ENCODE measurements around the gene HARBI1. TPM values are rescaled to one million over a fixed set of nuclear protein-coding genes. Genes with fewer than 3 reads are reported as not detected.

The HARBI1 gene
- total RNA-seq, 1 experiment from 2014 or later = 6.3 TPM

- H4K5ac ChIP-seq (ENCODE audit: insufficient read length, low read depth, low read length) = no peak overlapping the region
- no peaks in the 10 kb centered on the region for H3K9me3 ChIP-seq (ENCODE audit: control insufficient read depth, low read depth, low read length)
- WGBS (ENCODE audit: extremely low coverage, insufficient read length, low lambda C conversion rate) = no CpG with 5 or more reads among the region's 7 CpGs
- no peak overlapping the region for H3K14ac ChIP-seq (ENCODE audit: insufficient read depth, low read length)
- H3K23me2 ChIP-seq (ENCODE audit: insufficient read length, low read depth, low read length, poor library complexity, severe bottlenecking) = peaks cover 10% of the 10 kb centered on the region
- TF ChIP-seq CTCF (conservative IDR thresholded peaks at IDR 0.05) = no peak
- DNase-seq = no peak
- Mint-ChIP-seq H3K36me3 (ENCODE audit: insufficient read depth in 1 of 3, low read depth in 3 of 3) (peaks cover 3 to 5% (median 3%) of the 10 kb centered on the region in 3 experiments; a peak in 4 of 7 replicates), H3K4me3 (peak overlapping the region in 1 of 2 experiments; percentile 92; a peak in 3 of 5 replicates), H3K4me1 (peaks cover 22 to 23% of the 10 kb centered on the region in 2 experiments), H3K27me3 (ENCODE audit: low read depth) (no peaks in the 10 kb centered on the region), H3K9me3 (no peaks in the 10 kb centered on the region), H3K27ac (peak overlapping the region in 1 of 3 experiments; percentile 11; a peak in 1 of 7 replicates)
- no peaks in the 10 kb centered on the region for H3K79me1 ChIP-seq (ENCODE audit: insufficient read depth, low read depth, low read length, poor library complexity, severe bottlenecking)
- H3K79me2 ChIP-seq (ENCODE audit: insufficient read depth, low read length) = peaks cover 7% of the 10 kb centered on the region; the same call in 1 of the 2 replicates
- no peak overlapping the region for H3K4ac ChIP-seq (ENCODE audit: low read depth, low read length)
- no peaks in the 10 kb centered on the region for H4K20me1 ChIP-seq (ENCODE audit: control insufficient read depth, insufficient read depth, insufficient read length)
- no peak overlapping the region for H3K4me2 ChIP-seq (ENCODE audit: insufficient read depth, insufficient read length, low read length)
- no peak overlapping the region for H2BK120ac ChIP-seq (ENCODE audit: low read depth, low read length, poor library complexity, severe bottlenecking)
- H3K4me1 ChIP-seq (ENCODE audit: insufficient read depth, low read length) = no peaks in the 10 kb centered on the region
- no peak overlapping the region for H3T11ph ChIP-seq (ENCODE audit: low read length)
- no peaks in the 10 kb centered on the region for H3K27me3 ChIP-seq (ENCODE audit: insufficient read depth, low read length)
- H3K56ac ChIP-seq (ENCODE audit: insufficient read length, low read depth, low read length) = no peak overlapping the region
- no peak overlapping the region for H2BK15ac ChIP-seq (ENCODE audit: low read depth, low read length)
- H2BK12ac ChIP-seq (ENCODE audit: insufficient read length, low read depth, low read length) = no peak overlapping the region
- H2BK20ac ChIP-seq (ENCODE audit: low read depth, low read length, poor library complexity, severe bottlenecking) = no peak overlapping the region
- H3K18ac ChIP-seq (ENCODE audit: insufficient read length, low read depth, low read length) = no peak overlapping the region
- no peak overlapping the region for H2BK5ac ChIP-seq (ENCODE audit: insufficient read length, low read length)
- H4K8ac ChIP-seq (replicated peaks; ENCODE audit: insufficient read length, low read depth, low read length) = no peak overlapping the region
- no peak overlapping the region for H2AK5ac ChIP-seq (ENCODE audit: insufficient read length, low read length)
- H3K27ac ChIP-seq (ENCODE audit: insufficient read length, low read depth, low read length) = no peak overlapping the region
- no peak overlapping the region for H2AFZ ChIP-seq (ENCODE audit: low read length)
- no peak overlapping the region for H3K9ac ChIP-seq (ENCODE audit: extremely low read depth, insufficient read length, low read length)
- H3K23ac ChIP-seq (ENCODE audit: insufficient read length, low read depth, low read length) = no peak overlapping the region
- H4K91ac ChIP-seq (ENCODE audit: insufficient read length, low read depth, low read length) = no peak overlapping the region
Observed at GRCh38 chr11:46615756-46616155, 1.3 kb downstream of the HARBI1 start.
